K562 (cell line): ENCODE data around the gene LCE2D. TPM values are rescaled to one million over a fixed set of nuclear protein-coding genes. Genes with fewer than 3 reads are reported as not detected.

ENCODE experiments used
- ATAC-seq: fragments of 200-7000 bp; cut with Tn5 transposase; 3 replicates; pipeline ENCODE4 v1.9.1; 2020; ENCODE audit warnings: moderate library complexity
- BruUV-seq: library from RNA; stranded (reverse); fragments of 400-500 nt; replicated peaks from 2 replicates; lab custom pipeline; 2021; lab: Mats Ljungman, UMichigan
- CTCF ChIA-PET: fragments of 300-600 bp; formaldehyde crosslinking; extraction: SDS; loops from one replicate; lab custom pipeline; 2021; ENCODE audit warnings: low intra/inter-chr PET ratio; lab: Yijun Ruan, JAX
- POLR2A ChIA-PET: fragments of 300-600, 350-650 bp; sonication (Branson Sonifier 250); formaldehyde crosslinking; extraction: SDS; loops from one replicate; lab custom pipeline; 2021; ENCODE audit warnings: antibody characterized with exemption, inconsistent platforms; lab: Yijun Ruan, JAX
- DNase-seq, 4 experiments: peaks; one replicate each; pipeline versions ENCODE4 v3.0.0 to v3.0.0-alpha.2; 2011 to 2018; ENCODE audit warnings: low spot score in 3 of 4, mixed read lengths in 3 of 4; ENCODE audit errors: extremely low read depth in 1 of 4
- FAIRE-seq: peaks from 2 replicates; lab custom pipeline; 2011; peaks lifted over from hg19 to GRCh38; lab: Jason Lieb, UNC
- H2AFZ ChIP-seq: 2 replicates; pipeline ENCODE4 v1.6.0; 2011; ENCODE audit warnings: low read depth, low read length, control low read depth, inconsistent platforms
- H3K27ac ChIP-seq: fragments of 200-600 bp; 3 replicates; pipeline ENCODE4 v1.8.0; 2011; ENCODE audit warnings: low read depth, mild to moderate bottlenecking, control low read depth, inconsistent platforms, low read length, moderate library complexity, mixed read lengths; ENCODE audit errors: extremely low read depth
- H3K27me3 ChIP-seq, 2 experiments: fragments of 300-600 bp in 1 of 2; 2 replicates in 1 of 2; 3 replicates in 1 of 2; pipeline versions ENCODE4 v1.6.0 to v1.8.0; 2011; ENCODE audit warnings: inconsistent platforms in 2 of 2, low read length in 2 of 2, mild to moderate bottlenecking in 1 of 2, mixed read lengths in 1 of 2, moderate library complexity in 1 of 2; ENCODE audit not compliant: control insufficient read depth in 2 of 2, insufficient read depth in 2 of 2
- H3K36me3 ChIP-seq: fragments of 300-600 bp; 3 replicates; pipeline ENCODE4 v1.8.0; 2011; ENCODE audit warnings: mild to moderate bottlenecking, low read length, inconsistent platforms; ENCODE audit not compliant: control insufficient read depth, insufficient read depth
- H3K4me1 ChIP-seq, 2 experiments: fragments of 200-600 bp in 1 of 2; replicated peaks in 1 of 2; 2 replicates in 1 of 2; 3 replicates in 1 of 2; pipeline versions ENCODE4 v1.5.1 to v1.8.0; 2011; ENCODE audit warnings: inconsistent platforms in 2 of 2, low read length in 2 of 2, mild to moderate bottlenecking in 1 of 2, mixed read lengths in 1 of 2, moderate library complexity in 1 of 2; ENCODE audit not compliant: control insufficient read depth in 2 of 2, insufficient read depth in 2 of 2
- H3K4me2 ChIP-seq: 2 replicates; pipeline ENCODE4 v1.6.1; 2011; ENCODE audit warnings: low read length, control low read depth, inconsistent platforms, mixed read lengths; ENCODE audit not compliant: insufficient read depth
- H3K4me3 ChIP-seq: fragments of 200-600 bp; sonication (generic), shearing (Covaris generic); 2 replicates; pipeline ENCODE4 v1.5.1; 2016; ENCODE audit warnings: control low read depth, inconsistent platforms
- H3K79me2 ChIP-seq: fragments of 200-600 bp; 3 replicates; pipeline ENCODE4 v1.8.0; 2011; ENCODE audit warnings: low read length, inconsistent platforms; ENCODE audit not compliant: control insufficient read depth, insufficient read depth
- H3K9ac ChIP-seq, 2 experiments: 2 replicates each; pipeline versions ENCODE4 v1.6.0 to v1.6.1; 2011; ENCODE audit warnings: low read depth in 2 of 2, low read length in 2 of 2, control low read depth in 1 of 2, inconsistent platforms in 1 of 2, mild to moderate bottlenecking in 1 of 2, mixed read lengths in 1 of 2; ENCODE audit not compliant: insufficient read depth in 1 of 2
- H3K9me1 ChIP-seq: one replicate; pipeline ENCODE4 v1.6.0; 2011; ENCODE audit warnings: inconsistent platforms, mild to moderate bottlenecking, low read length, moderate library complexity; ENCODE audit not compliant: control insufficient read depth, insufficient read depth
- H3K9me3 ChIP-seq: replicated peaks from 2 replicates; pipeline ENCODE4 v1.5.1; 2011; ENCODE audit warnings: low read depth, low read length, inconsistent platforms; ENCODE audit not compliant: control insufficient read depth, insufficient read depth
- H4K20me1 ChIP-seq: replicated peaks from 2 replicates; pipeline ENCODE4 v1.6.1; 2011; ENCODE audit warnings: low read length, inconsistent platforms, mixed read lengths; ENCODE audit not compliant: control insufficient read depth, insufficient read depth
- EHMT2 ChIP-seq: fragments of 450-650 bp; IDR thresholded peaks from 2 replicates; pipeline ENCODE4 v1.6.1; 2018; ENCODE audit warnings: antibody characterized with exemption
- RNF2 ChIP-seq: sonication (generic); IDR thresholded peaks from 2 replicates; pipeline ENCODE4 v1.6.1; 2016
- ZNF134 ChIP-seq: fragments of 250-450 bp; sonication (Bioruptor Pico); conservative IDR thresholded peaks from 2 replicates; pipeline ENCODE4 v1.4.0; 2020
- WGBS: fragments of 100-300 bp; shearing (Covaris generic); methylation state at CpG from one replicate; pipeline ENCODE4 v1.1.6; 2016; ENCODE audit warnings: low coverage, mixed read lengths; ENCODE audit not compliant: insufficient coverage; ENCODE audit errors: missing lambda C conversion rate; 5-methylcytosine and 5-hydroxymethylcytosine counted together
- in situ Hi-C: fragments of 300-500 bp; cut with MboI; formaldehyde crosslinking; loops from 4 replicates; pipeline ENCODE4 v1.15.0; 2018; ENCODE audit warnings: inconsistent platforms, mixed read lengths
- intact Hi-C: fragments of 100-400 bp; cut with micrococcal nuclease; formaldehyde crosslinking; loops from 2 replicates; pipeline ENCODE4 v1.14.2; 2022
- polyA plus RNA-seq, 8 experiments: library from polyadenylated mRNA; depleted of rRNA in 4 of 8; stranded (reverse) in 5 of 8; unstranded in 3 of 8; fragments of >200 nt; fragmentation: Nextera tagmentation in 2 of 8; fragmentation: Illumina TruSeq in 1 of 8; extraction: Ambion mirVana in 2 of 8; extraction: Trizol in 1 of 8; gene quantifications; 2 replicates each; pipeline versions ENCODE4 v1.2.1 to v1.2.3, GENCODE V29; 2011 to 2014; ENCODE audit warnings: inconsistent platforms in 1 of 8, missing spikeins in 1 of 8
- total RNA-seq, 7 experiments: library from RNA; depleted of rRNA in 6 of 7; stranded (reverse); fragments of >200 nt in 6 of 7; fragmentation: Illumina TruSeq in 2 of 7; extraction: Trizol in 2 of 7; gene quantifications; 2 replicates each; pipeline versions ENCODE4 v1.2.1 to v1.2.3, GENCODE V29; 2011 to 2021; ENCODE audit warnings: low replicate concordance in 1 of 7
- TF ChIP-seq, protein P1 (sequence below), 3 experiments: IDR thresholded peaks in 2 of 3; conservative IDR thresholded peaks in 1 of 3; 2 replicates each; pipeline ENCODE4 v1.5.1; 2011 to 2012; ENCODE audit warnings: low read length in 3 of 3, mild to moderate bottlenecking in 3 of 3, control low read depth in 2 of 3, improper control_type of control experiment in 1 of 3, inconsistent platforms in 1 of 3, low read depth in 1 of 3, mixed read lengths in 1 of 3, moderate library complexity in 1 of 3; ENCODE audit not compliant: insufficient read depth in 2 of 3
- TF ChIP-seq, protein P2 (sequence below): sonication (generic); formaldehyde crosslinking; IDR thresholded peaks from 2 replicates; pipeline ENCODE4 v1.8.1; 2023; ENCODE audit warnings: mild to moderate bottlenecking, missing genetic modification reagents
- TF ChIP-seq, protein P3 (sequence below): sonication (generic); formaldehyde crosslinking; IDR thresholded peaks from 2 replicates; pipeline ENCODE4 v1.9.0; 2022; ENCODE audit warnings: mild to moderate bottlenecking, missing genetic modification reagents

Gene LCE2D
- total and polyA plus RNA-seq, 9 of the 15 experiments (the other 6 are each of a cell fraction or from before 2014, with no cell fraction given): not detected

DNA sequence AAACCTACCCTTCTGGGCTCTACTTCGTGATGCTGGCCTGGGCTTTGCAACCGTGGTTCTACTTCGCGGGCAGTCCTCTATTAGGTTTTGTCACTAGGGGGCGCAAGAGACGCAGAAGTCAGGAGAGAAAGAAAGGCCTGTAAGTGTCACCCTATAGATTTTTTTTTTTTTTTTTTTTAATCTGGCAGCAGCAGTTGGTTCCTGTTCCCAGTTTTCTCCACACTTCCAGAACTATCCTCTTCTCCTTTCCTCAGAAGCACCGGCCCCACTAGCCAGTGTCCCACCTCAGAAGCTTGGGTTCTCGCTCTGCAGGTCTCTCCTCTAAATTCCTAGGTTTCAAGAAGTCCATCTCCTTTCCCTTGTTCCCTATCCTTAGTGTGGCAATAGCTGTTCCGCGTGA lies 9.1 kb upstream of the LCE2D start (continued):
- TF ChIP-seq, protein P1, sequence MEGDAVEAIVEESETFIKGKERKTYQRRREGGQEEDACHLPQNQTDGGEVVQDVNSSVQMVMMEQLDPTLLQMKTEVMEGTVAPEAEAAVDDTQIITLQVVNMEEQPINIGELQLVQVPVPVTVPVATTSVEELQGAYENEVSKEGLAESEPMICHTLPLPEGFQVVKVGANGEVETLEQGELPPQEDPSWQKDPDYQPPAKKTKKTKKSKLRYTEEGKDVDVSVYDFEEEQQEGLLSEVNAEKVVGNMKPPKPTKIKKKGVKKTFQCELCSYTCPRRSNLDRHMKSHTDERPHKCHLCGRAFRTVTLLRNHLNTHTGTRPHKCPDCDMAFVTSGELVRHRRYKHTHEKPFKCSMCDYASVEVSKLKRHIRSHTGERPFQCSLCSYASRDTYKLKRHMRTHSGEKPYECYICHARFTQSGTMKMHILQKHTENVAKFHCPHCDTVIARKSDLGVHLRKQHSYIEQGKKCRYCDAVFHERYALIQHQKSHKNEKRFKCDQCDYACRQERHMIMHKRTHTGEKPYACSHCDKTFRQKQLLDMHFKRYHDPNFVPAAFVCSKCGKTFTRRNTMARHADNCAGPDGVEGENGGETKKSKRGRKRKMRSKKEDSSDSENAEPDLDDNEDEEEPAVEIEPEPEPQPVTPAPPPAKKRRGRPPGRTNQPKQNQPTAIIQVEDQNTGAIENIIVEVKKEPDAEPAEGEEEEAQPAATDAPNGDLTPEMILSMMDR (IDR thresholded peaks at IDR 0.05 in 2 of 3, conservative IDR thresholded peaks at IDR 0.05 in 1 of 3; ENCODE audit: insufficient read depth in 2 of 3, low read depth in 1 of 3, low read length in 3 of 3): peak; percentile 78 to 83 (median 83)

DNA sequence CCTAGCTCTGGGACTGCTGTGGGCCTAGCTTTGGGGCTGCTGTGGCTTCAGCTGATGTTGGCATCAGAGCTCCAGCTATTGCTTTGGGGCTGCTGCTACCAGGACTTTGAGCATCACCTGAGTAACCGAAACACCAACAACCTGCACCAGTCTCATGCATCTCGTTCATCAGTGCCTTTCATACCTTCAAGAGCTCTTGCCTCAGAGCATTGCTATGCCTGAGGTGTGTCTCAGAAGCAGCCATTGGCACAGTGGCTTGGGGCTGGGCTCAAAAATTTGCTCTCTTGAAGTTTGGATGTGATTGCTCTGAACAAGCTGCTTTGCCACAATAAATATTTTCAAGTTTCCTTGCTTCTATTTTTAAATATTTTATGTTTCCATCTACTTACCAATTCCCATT lies 6.7 kb upstream of the LCE2D start:
- no peaks in the 10 kb centered on the region for H3K9me1 ChIP-seq
- H3K4me1 ChIP-seq: no peaks in the 10 kb centered on the region
- H3K36me3 ChIP-seq: no peaks in the 10 kb centered on the region
- no peak overlapping the region for H3K9ac ChIP-seq
- H3K27ac ChIP-seq: no peak overlapping the region
- no peaks in the 10 kb centered on the region for H3K79me2 ChIP-seq
- H3K4me2 ChIP-seq: no peak overlapping the region
- no peak overlapping the region for H2AFZ ChIP-seq
- ATAC-seq: no peak
- intact Hi-C loops: loop anchor here (10.0 kb wide), 2 partner anchors 88 to 538 kb away; no protein-coding TSS in a partner anchor
- H3K9me3 ChIP-seq: no peaks in the 10 kb centered on the region
- 4% methylated on average over 2 of the region's 2 CpGs for WGBS
- CTCF ChIA-PET: no interaction called here
- H3K27me3 ChIP-seq: no peaks in the 10 kb centered on the region
- no peak overlapping the region for H3K4me3 ChIP-seq
- TF ChIP-seq, protein P2, sequence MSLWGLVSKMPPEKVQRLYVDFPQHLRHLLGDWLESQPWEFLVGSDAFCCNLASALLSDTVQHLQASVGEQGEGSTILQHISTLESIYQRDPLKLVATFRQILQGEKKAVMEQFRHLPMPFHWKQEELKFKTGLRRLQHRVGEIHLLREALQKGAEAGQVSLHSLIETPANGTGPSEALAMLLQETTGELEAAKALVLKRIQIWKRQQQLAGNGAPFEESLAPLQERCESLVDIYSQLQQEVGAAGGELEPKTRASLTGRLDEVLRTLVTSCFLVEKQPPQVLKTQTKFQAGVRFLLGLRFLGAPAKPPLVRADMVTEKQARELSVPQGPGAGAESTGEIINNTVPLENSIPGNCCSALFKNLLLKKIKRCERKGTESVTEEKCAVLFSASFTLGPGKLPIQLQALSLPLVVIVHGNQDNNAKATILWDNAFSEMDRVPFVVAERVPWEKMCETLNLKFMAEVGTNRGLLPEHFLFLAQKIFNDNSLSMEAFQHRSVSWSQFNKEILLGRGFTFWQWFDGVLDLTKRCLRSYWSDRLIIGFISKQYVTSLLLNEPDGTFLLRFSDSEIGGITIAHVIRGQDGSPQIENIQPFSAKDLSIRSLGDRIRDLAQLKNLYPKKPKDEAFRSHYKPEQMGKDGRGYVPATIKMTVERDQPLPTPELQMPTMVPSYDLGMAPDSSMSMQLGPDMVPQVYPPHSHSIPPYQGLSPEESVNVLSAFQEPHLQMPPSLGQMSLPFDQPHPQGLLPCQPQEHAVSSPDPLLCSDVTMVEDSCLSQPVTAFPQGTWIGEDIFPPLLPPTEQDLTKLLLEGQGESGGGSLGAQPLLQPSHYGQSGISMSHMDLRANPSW (CRISPR knock-in tag): no peak
- TF ChIP-seq RNF2 (no peak), ZNF134 (CRISPR knock-in tag) (no peak), EHMT2 (no peak)
- TF ChIP-seq, protein P3, sequence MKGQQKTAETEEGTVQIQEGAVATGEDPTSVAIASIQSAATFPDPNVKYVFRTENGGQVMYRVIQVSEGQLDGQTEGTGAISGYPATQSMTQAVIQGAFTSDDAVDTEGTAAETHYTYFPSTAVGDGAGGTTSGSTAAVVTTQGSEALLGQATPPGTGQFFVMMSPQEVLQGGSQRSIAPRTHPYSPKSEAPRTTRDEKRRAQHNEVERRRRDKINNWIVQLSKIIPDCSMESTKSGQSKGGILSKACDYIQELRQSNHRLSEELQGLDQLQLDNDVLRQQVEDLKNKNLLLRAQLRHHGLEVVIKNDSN: no peak
- TF ChIP-seq, all 486 proteins: peak for 0
- DNase-seq (no peak), FAIRE-seq (no peak)
- POLR2A ChIA-PET: no interaction called here
- in situ Hi-C loops: loop anchor here (10.0 kb wide), 1 partner anchor 568 kb away; no protein-coding TSS in a partner anchor
- no peaks in the 10 kb centered on the region for H4K20me1 ChIP-seq
- BruUV-seq: no TSS peak
